Endothelial cell (in vitro differentiated cells): ENCODE measurements around the gene ELF4. TPM values are rescaled to one million over a fixed set of nuclear protein-coding genes. Genes with fewer than 3 reads are reported as not detected.

ENCODE experiments used
- DNase-seq: peaks from one replicate; pipeline ENCODE4 v3.0.0; 2021; ENCODE audit warnings: low spot score
- H3K27ac Mint-ChIP-seq: one replicate; pipeline ENCODE4 v1.8.0; 2021; ENCODE audit warnings: mixed read lengths, inconsistent platforms; ENCODE audit not compliant: unreplicated experiment
- H3K27me3 Mint-ChIP-seq: one replicate; pipeline ENCODE4 v1.8.0; 2021; ENCODE audit warnings: mild to moderate bottlenecking, moderate library complexity, mixed read lengths, inconsistent platforms; ENCODE audit not compliant: unreplicated experiment
- H3K36me3 Mint-ChIP-seq: one replicate; pipeline ENCODE4 v1.8.0; 2021; ENCODE audit warnings: mild to moderate bottlenecking, low read depth, mixed read lengths, inconsistent platforms; ENCODE audit not compliant: unreplicated experiment
- H3K4me1 Mint-ChIP-seq: one replicate; pipeline ENCODE4 v1.8.0; 2021; ENCODE audit warnings: mild to moderate bottlenecking, mixed read lengths, inconsistent platforms; ENCODE audit not compliant: unreplicated experiment
- H3K4me3 Mint-ChIP-seq: one replicate; pipeline ENCODE4 v1.8.0; 2021; ENCODE audit warnings: mild to moderate bottlenecking, mixed read lengths, inconsistent platforms; ENCODE audit not compliant: unreplicated experiment
- H3K9me3 Mint-ChIP-seq: one replicate; pipeline ENCODE4 v1.8.0; 2021; ENCODE audit warnings: mixed read lengths, inconsistent platforms; ENCODE audit not compliant: unreplicated experiment
- total RNA-seq: library from RNA; stranded (reverse); fragmentation: NEBNext Ultra II Directional; extraction: Animal tissue kit (Norgen Biotek cat#: 25700); gene quantifications from one replicate; pipeline ENCODE4 v1.2.1, GENCODE V29; 2021; ENCODE audit not compliant: unreplicated experiment
- TF ChIP-seq, protein P1 (sequence below): fragments of 200-600 bp; sonication (generic); IDR thresholded peaks from one replicate; pipeline ENCODE4 v1.5.0; 2021; ENCODE audit warnings: antibody characterized with exemption; ENCODE audit not compliant: unreplicated experiment

The ELF4 gene
- total RNA-seq, 1 donor from 2014 or later: 23.6 TPM

DNA sequence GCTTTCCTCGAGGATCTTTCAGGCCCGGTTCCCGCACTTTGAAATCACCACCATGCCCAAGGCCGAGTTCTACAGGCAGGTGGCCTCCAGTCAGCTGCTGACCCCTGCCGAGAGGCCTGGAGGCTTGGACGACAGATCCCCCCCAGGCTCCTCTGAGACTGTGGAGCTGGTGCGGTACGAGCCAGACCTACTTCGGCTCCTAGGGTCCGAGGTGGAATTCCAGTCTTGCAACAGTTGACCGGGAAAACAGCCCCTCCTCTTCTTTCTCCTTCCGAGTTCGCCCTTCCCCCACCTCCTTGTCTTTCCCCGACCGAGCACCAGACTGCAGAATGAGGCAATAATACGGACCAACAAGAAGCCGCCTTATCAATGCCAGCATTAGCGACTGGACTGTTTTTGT lies 54.4 kb downstream of the ELF4 start:
- Mint-ChIP-seq H3K9me3 (no peaks in the 10 kb centered on the region), H3K27me3 (peaks cover 6% of the 10 kb centered on the region), H3K4me1 (peaks cover 10% of the 10 kb centered on the region), H3K36me3 (peaks cover 14% of the 10 kb centered on the region), H3K27ac (no peak overlapping the region), H3K4me3 (peak overlapping the region; percentile 56)
- DNase-seq: no peak
- TF ChIP-seq, protein P1, sequence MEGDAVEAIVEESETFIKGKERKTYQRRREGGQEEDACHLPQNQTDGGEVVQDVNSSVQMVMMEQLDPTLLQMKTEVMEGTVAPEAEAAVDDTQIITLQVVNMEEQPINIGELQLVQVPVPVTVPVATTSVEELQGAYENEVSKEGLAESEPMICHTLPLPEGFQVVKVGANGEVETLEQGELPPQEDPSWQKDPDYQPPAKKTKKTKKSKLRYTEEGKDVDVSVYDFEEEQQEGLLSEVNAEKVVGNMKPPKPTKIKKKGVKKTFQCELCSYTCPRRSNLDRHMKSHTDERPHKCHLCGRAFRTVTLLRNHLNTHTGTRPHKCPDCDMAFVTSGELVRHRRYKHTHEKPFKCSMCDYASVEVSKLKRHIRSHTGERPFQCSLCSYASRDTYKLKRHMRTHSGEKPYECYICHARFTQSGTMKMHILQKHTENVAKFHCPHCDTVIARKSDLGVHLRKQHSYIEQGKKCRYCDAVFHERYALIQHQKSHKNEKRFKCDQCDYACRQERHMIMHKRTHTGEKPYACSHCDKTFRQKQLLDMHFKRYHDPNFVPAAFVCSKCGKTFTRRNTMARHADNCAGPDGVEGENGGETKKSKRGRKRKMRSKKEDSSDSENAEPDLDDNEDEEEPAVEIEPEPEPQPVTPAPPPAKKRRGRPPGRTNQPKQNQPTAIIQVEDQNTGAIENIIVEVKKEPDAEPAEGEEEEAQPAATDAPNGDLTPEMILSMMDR: no peak

DNA sequence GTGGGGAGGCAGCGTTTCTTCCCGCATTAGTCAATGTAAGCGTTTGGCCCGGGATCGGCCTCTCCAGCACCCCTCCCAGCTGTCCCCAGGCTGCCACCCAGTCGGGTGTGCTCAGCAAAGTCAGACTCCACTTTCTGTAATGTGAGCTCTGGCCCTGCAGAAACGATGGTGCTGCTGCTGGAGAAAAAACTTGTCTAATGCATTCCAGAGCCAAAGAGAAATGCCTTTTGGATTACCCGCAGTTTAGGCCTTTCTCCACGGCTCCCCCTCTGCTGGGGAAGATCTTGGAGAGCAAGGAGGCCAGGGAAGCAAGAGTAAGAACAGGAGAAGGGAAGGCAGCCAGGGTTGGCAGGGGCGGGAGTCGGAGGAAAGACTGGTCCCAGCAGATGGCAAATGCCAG lies 55.2 kb downstream of the ELF4 start:
- peaks cover 14% of the 10 kb centered on the region for H3K36me3 Mint-ChIP-seq
- peaks cover 6% of the 10 kb centered on the region for H3K27me3 Mint-ChIP-seq
- H3K4me3 Mint-ChIP-seq: no peak overlapping the region
- peaks cover 10% of the 10 kb centered on the region for H3K4me1 Mint-ChIP-seq
- H3K27ac Mint-ChIP-seq: no peak overlapping the region
- no peaks in the 10 kb centered on the region for H3K9me3 Mint-ChIP-seq
- TF ChIP-seq, protein P1: no peak
- no peak for DNase-seq

DNA sequence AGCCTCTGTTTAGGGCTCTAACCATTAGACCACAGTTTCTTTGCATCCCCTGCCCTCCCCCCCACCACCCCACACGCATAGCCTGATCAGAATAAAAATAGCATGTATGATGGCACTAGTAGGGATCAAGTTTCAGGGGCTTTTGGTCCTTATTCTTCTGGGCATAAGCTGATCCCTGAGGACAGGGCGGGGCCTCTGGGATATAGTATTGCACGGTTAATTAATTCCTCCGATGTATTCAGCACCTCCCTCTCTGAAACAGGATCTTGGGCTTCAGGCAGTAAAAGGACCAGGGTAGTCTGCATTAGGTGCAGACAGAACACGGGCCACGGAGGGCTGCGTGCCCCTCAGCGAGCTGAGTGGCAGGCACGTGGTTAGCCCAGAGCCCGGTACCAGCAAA lies 57.1 kb downstream of the ELF4 start:
- Mint-ChIP-seq H3K4me3 (no peak overlapping the region), H3K4me1 (peaks cover 7% of the 10 kb centered on the region), H3K27me3 (peaks cover 6% of the 10 kb centered on the region), H3K36me3 (peaks cover 19% of the 10 kb centered on the region), H3K9me3 (no peaks in the 10 kb centered on the region), H3K27ac (no peak overlapping the region)
- TF ChIP-seq, protein P1: no peak
- no peak for DNase-seq

DNA sequence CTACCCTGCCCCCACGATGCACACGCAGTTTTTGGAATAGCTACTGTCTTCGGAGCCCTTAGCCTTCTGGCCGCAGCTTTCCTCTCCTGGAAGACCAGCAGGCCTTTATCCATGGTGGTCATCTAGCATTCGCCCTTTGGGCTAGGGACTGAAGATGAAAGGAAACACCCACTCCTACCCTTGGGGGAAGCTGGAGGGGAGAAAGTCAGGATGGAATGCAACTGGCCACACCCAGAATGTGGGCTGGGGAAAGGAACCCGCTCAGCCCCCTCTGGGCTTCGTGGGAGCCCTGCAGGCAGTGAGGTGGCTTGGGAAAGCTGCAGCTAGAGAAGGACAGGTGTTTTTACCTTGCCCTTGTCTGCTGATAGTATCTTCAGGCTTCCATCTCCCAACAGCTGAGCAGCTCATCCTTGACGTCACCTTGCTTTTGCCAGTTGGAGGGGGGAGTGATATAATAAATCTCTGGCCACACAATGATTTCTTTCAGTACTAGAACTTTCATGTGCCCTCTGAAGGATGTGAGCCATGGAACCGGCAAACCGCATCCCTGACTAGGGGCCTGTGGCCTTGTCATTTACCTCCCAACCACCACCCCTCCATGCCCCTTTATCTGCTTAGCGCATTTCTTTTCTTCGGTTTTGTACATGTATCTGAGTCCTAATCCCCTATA lies 59.0 kb downstream of the ELF4 start:
- no peak for DNase-seq
- no peaks in the 10 kb centered on the region for H3K9me3 Mint-ChIP-seq
- peaks cover 6% of the 10 kb centered on the region for H3K27me3 Mint-ChIP-seq
- H3K4me1 Mint-ChIP-seq: peaks cover 3% of the 10 kb centered on the region
- peaks cover 31% of the 10 kb centered on the region for H3K36me3 Mint-ChIP-seq
- no peak overlapping the region for H3K4me3 Mint-ChIP-seq
- H3K27ac Mint-ChIP-seq: no peak overlapping the region
- TF ChIP-seq, protein P1: no peak

DNA sequence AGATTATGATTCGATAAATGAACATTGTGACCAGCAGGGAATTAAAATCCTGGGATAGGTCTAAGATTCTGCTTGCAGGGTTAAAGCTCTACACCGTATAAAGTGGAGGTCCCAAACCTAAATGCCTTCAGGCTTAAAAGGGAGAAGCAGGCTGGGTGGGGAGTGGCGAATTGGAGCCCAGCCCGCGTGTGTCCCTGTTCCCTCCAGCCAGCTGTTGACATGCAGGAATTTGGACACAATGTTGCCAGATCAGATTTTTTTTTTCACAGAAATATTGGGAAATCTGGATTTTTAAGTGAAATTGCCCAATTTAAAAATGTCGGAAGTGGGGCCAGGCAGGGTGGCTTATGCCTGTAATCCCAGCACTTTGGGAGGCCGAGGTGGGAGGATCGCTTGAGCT lies 60.5 kb downstream of the ELF4 start:
- H3K36me3 Mint-ChIP-seq: peaks cover 27% of the 10 kb centered on the region
- no peaks in the 10 kb centered on the region for H3K9me3 Mint-ChIP-seq
- DNase-seq: no peak
- no peaks in the 10 kb centered on the region for H3K27me3 Mint-ChIP-seq
- TF ChIP-seq, protein P1: no peak
- no peaks in the 10 kb centered on the region for H3K4me1 Mint-ChIP-seq
- no peak overlapping the region for H3K4me3 Mint-ChIP-seq
- H3K27ac Mint-ChIP-seq: no peak overlapping the region
